Stimulated activated CD8-positive, alpha-beta memory T cell treated with anti-CD3 and anti-CD28 coated beads, Interleukin-4, amount 100 ng/mL, for 4 hours (primary cell): ENCODE data around the gene SLC41A3.

ENCODE experiments used
- DNase-seq, 2 donors: peaks; one replicate each; pipeline ENCODE4 v3.0.0-alpha.2; 2020; ENCODE audit warnings: low read depth in 2 of 2, low spot score in 1 of 2

SLC41A3 gene

GRCh38 chr3:126031981-126032471 is 51.9 kb downstream of the SLC41A3 start:
- DNase-seq: no peak

GRCh38 chr3:126030455-126030854 is 53.5 kb downstream of the SLC41A3 start:
- no peak for DNase-seq

- no peak for DNase-seq
These were observed 54.7 kb downstream of the SLC41A3 start for GRCh38 chr3:126029241-126029640.

- DNase-seq: no peak
These were observed 55.8 kb downstream of the SLC41A3 start for GRCh38 chr3:126028096-126028495.

GRCh38 chr3:126026761-126027160 is 57.2 kb downstream of the SLC41A3 start:
- no peak for DNase-seq

GRCh38 chr3:126026277-126026751 is 57.6 kb downstream of the SLC41A3 start:
- no peak for DNase-seq

- DNase-seq: no peak
These were observed 58.1 kb downstream of the SLC41A3 start for GRCh38 chr3:126025862-126026261.

- no peak for DNase-seq
These were observed 58.7 kb downstream of the SLC41A3 start for GRCh38 chr3:126025116-126025729.

- DNase-seq: no peak
These were observed 59.7 kb downstream of the SLC41A3 start for GRCh38 chr3:126024049-126024854.

GRCh38 chr3:126023390-126023789 is 60.5 kb downstream of the SLC41A3 start:
- no peak for DNase-seq

- no peak for DNase-seq
These were observed 61.1 kb downstream of the SLC41A3 start for GRCh38 chr3:126022741-126023359.

- no peak for DNase-seq
These were observed 62.2 kb downstream of the SLC41A3 start for GRCh38 chr3:126021702-126022101.

- no peak for DNase-seq
These were observed 62.7 kb downstream of the SLC41A3 start for GRCh38 chr3:126021224-126021623.

- no peak for DNase-seq
These were observed 64.2 kb downstream of the SLC41A3 start for GRCh38 chr3:126019683-126020082.

GRCh38 chr3:126018995-126019394 is 64.9 kb downstream of the SLC41A3 start:
- DNase-seq: no peak

- DNase-seq: no peak
These were observed 65.4 kb downstream of the SLC41A3 start for GRCh38 chr3:126018545-126018944.

- no peak for DNase-seq
These were observed 66.6 kb downstream of the SLC41A3 start for GRCh38 chr3:126017362-126017761.

GRCh38 chr3:126016616-126017015 is 67.3 kb downstream of the SLC41A3 start:
- no peak for DNase-seq

- DNase-seq: no peak
These were observed 68.8 kb downstream of the SLC41A3 start for GRCh38 chr3:126015075-126015474.

- DNase-seq: no peak
These were observed 69.7 kb downstream of the SLC41A3 start for GRCh38 chr3:126014252-126014651.

- no peak for DNase-seq
These were observed 70.2 kb downstream of the SLC41A3 start for GRCh38 chr3:126013751-126014156.

- no peak for DNase-seq
These were observed 74.7 kb downstream of the SLC41A3 start for GRCh38 chr3:126009181-126009580.
